Gastroesophageal sphincter (tissue), 3 donors: Measurements from ENCODE around the gene MAML2.

ENCODE experiments used
- CTCF ChIP-seq, 4 experiments: fragments of 200-600 bp in 2 of 4; fragments of 450-650 bp in 2 of 4; sonication (generic) in 1 of 4; IDR thresholded peaks; one replicate each; pipeline ENCODE4 v1.5.1; 2017 to 2019; ENCODE audit warnings: antibody characterized with exemption in 4 of 4, mild to moderate bottlenecking in 2 of 4, moderate library complexity in 2 of 4
- EP300 ChIP-seq: sonication (generic); formaldehyde crosslinking; IDR thresholded peaks from one replicate; pipeline ENCODE4 v1.6.1; 2017; ENCODE audit warnings: antibody characterized with exemption, mild to moderate bottlenecking
- POLR2A ChIP-seq, 2 donors: fragments of 450-650 bp; IDR thresholded peaks; one replicate each; pipeline ENCODE4 v1.6.1; 2017; ENCODE audit warnings: antibody characterized with exemption in 2 of 2, mild to moderate bottlenecking in 2 of 2, moderate library complexity in 1 of 2

GRCh38 chr11:96294289-96294688 lies 48.7 kb downstream of the MAML2 start:
- no peak for TF ChIP-seq CTCF (IDR thresholded peaks at IDR 0.05)
- TF ChIP-seq POLR2A (IDR thresholded peaks at IDR 0.05) = no peak
- no peak for TF ChIP-seq EP300
